Peyer's patch (tissue), 4 donors: ENCODE measurements around the gene WNT6.

Experiments used
- CTCF ChIP-seq, 6 experiments: fragments of 450-650 bp in 4 of 6; fragments of 200-600 bp in 2 of 6; sonication (generic) in 1 of 6; IDR thresholded peaks; one replicate each; pipeline ENCODE4 v1.5.1; 2017 to 2019; ENCODE audit warnings: antibody characterized with exemption in 6 of 6, mild to moderate bottlenecking in 3 of 6, moderate library complexity in 1 of 6
- POLR2A ChIP-seq, 2 donors: fragments of 450-650 bp; IDR thresholded peaks; one replicate each; pipeline ENCODE4 v1.5.1; 2017; ENCODE audit warnings: antibody characterized with exemption in 2 of 2, mild to moderate bottlenecking in 2 of 2, moderate library complexity in 2 of 2

GRCh38 chr2:218821605-218822211 lies 37.9 kb upstream of the WNT6 start:
- no peak for TF ChIP-seq CTCF (IDR thresholded peaks at IDR 0.05)
- TF ChIP-seq POLR2A (IDR thresholded peaks at IDR 0.05) = no peak
